Colonic mucosa (tissue), 4 donors: ENCODE data around the gene ANKRD16. TPM values are rescaled to one million over a fixed set of nuclear protein-coding genes. Genes with fewer than 3 reads are reported as not detected.

Experiments used
- DNase-seq: peaks from one replicate; pipeline ENCODE4 v3.0.0-alpha.2; 2020
- H3K27ac ChIP-seq: fragments of 200-600 bp; one replicate; pipeline ENCODE4 v1.8.0; 2021
- H3K27me3 ChIP-seq: fragments of 200-600 bp; one replicate; pipeline ENCODE4 v1.8.0; 2021
- H3K36me3 ChIP-seq: fragments of 200-600 bp; one replicate; pipeline ENCODE4 v1.8.0; 2021
- H3K4me1 ChIP-seq: fragments of 200-600 bp; one replicate; pipeline ENCODE4 v1.8.0; 2021; ENCODE audit warnings: mild to moderate bottlenecking
- H3K4me3 ChIP-seq: fragments of 200-600 bp; one replicate; pipeline ENCODE4 v1.8.0; 2021
- H3K9ac ChIP-seq, 2 donors: one replicate each; pipeline ENCODE4 v1.7.0; 2013; ENCODE audit warnings: control low read depth in 2 of 2, low read depth in 2 of 2, low read length in 2 of 2
- H3K9me3 ChIP-seq: fragments of 200-600 bp; one replicate; pipeline ENCODE4 v1.8.0; 2021
- intact Hi-C: fragments of 100-400 bp; cut with DNase I; formaldehyde crosslinking; loops from one replicate; pipeline ENCODE4 v1.14.1; 2022
- total RNA-seq, 2 donors: library from RNA; stranded (reverse); fragmentation: NEBNext Ultra II Directional in 1 of 2; extraction: Animal tissue kit (Norgen Biotek cat#: 25700) in 1 of 2; gene quantifications; one replicate each; pipeline ENCODE4 v1.2.1, GENCODE V29; 2021
- TF ChIP-seq, protein P1 (sequence below): fragments of 200-600 bp; IDR thresholded peaks from one replicate; pipeline ENCODE4 v1.8.0; 2022; ENCODE audit warnings: antibody characterized with exemption, mild to moderate bottlenecking
- donor health status: healthy.
- donor health status: DM: no; HTN: no; CAD: no.
- donor health status: DM: no; HTN: no; CAD: no.

Gene ANKRD16
- total RNA-seq, 2 donors from 2014 or later: 5.5 to 8.1 TPM

- TF ChIP-seq, protein P1, sequence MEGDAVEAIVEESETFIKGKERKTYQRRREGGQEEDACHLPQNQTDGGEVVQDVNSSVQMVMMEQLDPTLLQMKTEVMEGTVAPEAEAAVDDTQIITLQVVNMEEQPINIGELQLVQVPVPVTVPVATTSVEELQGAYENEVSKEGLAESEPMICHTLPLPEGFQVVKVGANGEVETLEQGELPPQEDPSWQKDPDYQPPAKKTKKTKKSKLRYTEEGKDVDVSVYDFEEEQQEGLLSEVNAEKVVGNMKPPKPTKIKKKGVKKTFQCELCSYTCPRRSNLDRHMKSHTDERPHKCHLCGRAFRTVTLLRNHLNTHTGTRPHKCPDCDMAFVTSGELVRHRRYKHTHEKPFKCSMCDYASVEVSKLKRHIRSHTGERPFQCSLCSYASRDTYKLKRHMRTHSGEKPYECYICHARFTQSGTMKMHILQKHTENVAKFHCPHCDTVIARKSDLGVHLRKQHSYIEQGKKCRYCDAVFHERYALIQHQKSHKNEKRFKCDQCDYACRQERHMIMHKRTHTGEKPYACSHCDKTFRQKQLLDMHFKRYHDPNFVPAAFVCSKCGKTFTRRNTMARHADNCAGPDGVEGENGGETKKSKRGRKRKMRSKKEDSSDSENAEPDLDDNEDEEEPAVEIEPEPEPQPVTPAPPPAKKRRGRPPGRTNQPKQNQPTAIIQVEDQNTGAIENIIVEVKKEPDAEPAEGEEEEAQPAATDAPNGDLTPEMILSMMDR: no peak
- intact Hi-C loops: no loop called here
- no peak overlapping the region for H3K4me3 ChIP-seq
- no peaks in the 10 kb centered on the region for H3K27me3 ChIP-seq
- H3K27ac ChIP-seq: no peak overlapping the region
- no peaks in the 10 kb centered on the region for H3K9me3 ChIP-seq
- H3K4me1 ChIP-seq: no peaks in the 10 kb centered on the region
- no peak for DNase-seq
- no peak overlapping the region for H3K9ac ChIP-seq
- H3K36me3 ChIP-seq: peaks cover 9% of the 10 kb centered on the region
Measured at GRCh38 chr10:5932345-5932744, 42.7 kb upstream of the ANKRD16 start.

DNA sequence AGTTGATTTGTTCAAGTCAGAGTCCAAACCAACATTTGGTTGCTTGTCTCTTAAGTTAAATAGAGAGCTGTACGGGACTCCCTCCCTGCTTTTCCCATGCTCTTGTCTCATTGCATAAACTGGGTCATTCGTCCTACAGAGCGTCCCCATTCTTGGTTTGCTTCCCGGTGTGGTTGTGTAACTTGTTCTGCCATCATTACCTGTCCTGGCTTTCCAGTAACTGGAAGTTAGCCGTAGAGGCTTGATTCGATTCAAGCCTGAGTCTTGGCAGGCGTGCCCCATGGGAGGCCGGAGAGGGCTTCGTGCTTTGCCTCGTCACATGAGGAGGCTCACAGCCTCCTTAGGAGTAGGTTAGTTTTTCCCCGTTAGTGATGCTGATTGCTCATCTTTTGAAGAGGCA lies 40.6 kb upstream of the ANKRD16 start:
- H3K4me3 ChIP-seq: no peak overlapping the region
- DNase-seq: no peak
- H3K27ac ChIP-seq: no peak overlapping the region
- H3K36me3 ChIP-seq: peaks cover 9% of the 10 kb centered on the region
- no peaks in the 10 kb centered on the region for H3K9me3 ChIP-seq
- H3K27me3 ChIP-seq: no peaks in the 10 kb centered on the region
- TF ChIP-seq, protein P1: no peak
- H3K9ac ChIP-seq: no peak overlapping the region
- intact Hi-C loops: no loop called here
- no peaks in the 10 kb centered on the region for H3K4me1 ChIP-seq

DNA sequence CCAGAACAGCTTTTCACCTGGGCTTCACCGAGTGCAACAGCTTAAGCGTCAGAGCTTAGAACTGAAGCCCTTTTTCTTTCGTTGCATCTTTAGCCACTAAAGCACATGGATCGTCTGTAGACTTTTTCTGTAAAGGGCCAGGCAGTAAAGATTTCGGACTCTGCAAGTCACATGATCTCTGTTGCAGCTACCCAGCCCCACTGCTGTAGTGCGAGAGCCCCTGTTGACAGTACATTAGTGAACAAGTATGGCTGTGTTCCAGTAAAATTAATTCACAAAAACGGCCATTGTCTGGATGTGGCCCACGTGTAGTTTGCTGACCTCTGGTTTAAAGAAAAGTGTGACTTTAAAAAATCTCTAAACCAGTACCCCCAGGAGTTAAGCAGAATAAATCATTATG lies 39.7 kb upstream of the ANKRD16 start:
- no peaks in the 10 kb centered on the region for H3K9me3 ChIP-seq
- no peak overlapping the region for H3K27ac ChIP-seq
- no peak overlapping the region for H3K4me3 ChIP-seq
- intact Hi-C loops: no loop called here
- no peaks in the 10 kb centered on the region for H3K4me1 ChIP-seq
- H3K9ac ChIP-seq: no peak overlapping the region
- DNase-seq: no peak
- peaks cover 9% of the 10 kb centered on the region for H3K36me3 ChIP-seq
- TF ChIP-seq, protein P1: no peak
- H3K27me3 ChIP-seq: no peaks in the 10 kb centered on the region

DNA sequence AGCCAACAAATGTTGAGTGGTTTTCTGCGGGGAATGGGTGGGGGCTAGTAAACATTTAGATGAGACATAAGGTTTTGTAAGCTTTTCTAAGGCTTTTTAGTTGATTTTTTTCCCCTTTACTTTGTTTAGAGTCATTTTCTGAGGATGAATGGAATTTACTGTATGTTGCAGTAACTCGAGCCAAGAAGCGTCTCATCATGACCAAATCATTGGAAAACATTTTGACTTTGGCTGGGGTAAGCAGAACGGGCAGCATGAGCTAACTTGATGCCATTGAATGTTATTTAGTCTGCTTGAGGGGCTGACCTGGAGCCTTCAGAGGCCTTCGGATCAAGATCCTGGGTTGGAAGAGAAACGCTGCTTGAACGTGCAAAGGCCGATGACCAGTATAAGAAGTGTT lies 37.6 kb upstream of the ANKRD16 start:
- Histone ChIP-seq H3K9ac (no peak overlapping the region), H3K27ac (no peak overlapping the region)
- no peak for DNase-seq

GRCh38 chr10:5924889-5925288 lies 35.2 kb upstream of the ANKRD16 start:
- H3K27ac ChIP-seq: no peak overlapping the region
- intact Hi-C loops: no loop called here
- TF ChIP-seq, protein P1: no peak
- H3K9me3 ChIP-seq: no peaks in the 10 kb centered on the region
- H3K4me1 ChIP-seq: no peaks in the 10 kb centered on the region
- no peak overlapping the region for H3K4me3 ChIP-seq
- H3K9ac ChIP-seq: no peak overlapping the region
- no peak for DNase-seq
- H3K27me3 ChIP-seq: no peaks in the 10 kb centered on the region
- peaks cover 19% of the 10 kb centered on the region for H3K36me3 ChIP-seq

More for the DNA sequence above, 37.6 kb upstream of the ANKRD16 start:
- no peaks in the 10 kb centered on the region for H3K9me3 ChIP-seq
- intact Hi-C loops: no loop called here
- H3K4me1 ChIP-seq: no peaks in the 10 kb centered on the region
- TF ChIP-seq, protein P1: no peak
- H3K36me3 ChIP-seq: peaks cover 15% of the 10 kb centered on the region
- no peak overlapping the region for H3K4me3 ChIP-seq
- no peaks in the 10 kb centered on the region for H3K27me3 ChIP-seq

DNA sequence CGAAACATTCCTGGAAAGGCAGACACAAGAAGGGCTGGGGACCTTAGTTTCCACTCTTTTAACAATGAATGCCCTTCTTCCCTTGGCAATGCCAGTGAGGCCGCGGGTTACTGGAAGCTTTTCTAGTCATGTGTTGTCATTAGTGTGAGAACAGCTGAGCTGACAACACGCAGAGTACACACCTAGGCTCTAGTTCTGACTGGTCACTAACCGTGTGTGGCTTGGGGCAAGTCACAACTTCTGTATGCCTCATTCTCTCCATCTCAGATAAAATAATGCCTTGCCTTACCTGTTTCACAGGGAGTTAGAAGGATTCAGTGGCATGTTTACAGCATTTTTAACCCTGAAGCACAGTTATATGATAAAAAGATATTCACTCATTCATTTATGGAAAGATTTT lies 32.1 kb upstream of the ANKRD16 start:
- DNase-seq: no peak
- intact Hi-C loops: no loop called here
- no peak overlapping the region for H3K4me3 ChIP-seq

More for the DNA sequence above, 32.1 kb upstream of the ANKRD16 start:
- Histone ChIP-seq H3K4me1 (no peaks in the 10 kb centered on the region), H3K9me3 (no peaks in the 10 kb centered on the region), H3K36me3 (peaks cover 12% of the 10 kb centered on the region), H3K9ac (no peak overlapping the region), H3K27ac (no peak overlapping the region), H3K27me3 (no peaks in the 10 kb centered on the region)
- TF ChIP-seq, protein P1: no peak
